ENCODE measurements around the gene STUM. TPM values are rescaled to one million over a fixed set of nuclear protein-coding genes. Genes with fewer than 3 reads are reported as not detected.

Gene STUM
- total and polyA plus RNA-seq, 2 experiments from 2014 or later: 0.07 TPM; not detected in 1

DNA sequence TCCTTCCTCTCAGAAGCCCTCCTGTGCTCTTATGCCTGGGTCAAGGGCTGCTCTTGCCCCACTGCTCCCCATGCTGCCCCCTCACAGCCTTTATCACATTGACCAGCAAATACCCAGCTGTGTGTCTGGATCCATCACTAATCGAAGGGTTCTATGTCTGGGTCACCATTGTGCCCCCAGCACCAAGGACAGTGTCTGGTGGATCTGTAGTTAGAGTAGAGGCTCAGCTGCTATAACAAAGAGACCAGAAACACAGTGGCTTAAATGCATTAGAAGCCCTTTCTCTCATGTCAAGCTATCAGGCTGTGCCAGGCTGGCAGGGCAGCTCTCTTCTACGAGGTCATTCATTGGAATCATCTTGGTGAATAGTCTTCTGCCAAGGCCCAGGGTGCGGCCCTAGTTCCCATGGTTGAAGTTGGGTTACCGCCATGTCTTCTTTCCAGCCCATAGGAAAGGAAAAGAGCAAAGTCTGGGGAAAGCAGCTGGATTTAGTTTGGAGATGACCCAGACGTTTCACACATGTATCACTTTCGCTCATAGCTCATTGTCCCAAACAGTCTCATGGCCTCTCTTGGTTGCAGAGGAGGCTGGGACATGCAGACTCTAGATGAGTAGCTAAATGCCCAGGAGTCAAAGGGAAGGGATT is 32.2 kb downstream of the STUM start:
- H2AFZ ChIP-seq: no peak overlapping the region
- TF ChIP-seq EZH2 (IDR thresholded peaks at IDR 0.05; ENCODE audit: borderline replicate concordance) (no peak), EZH2phosphoT487 (IDR thresholded peaks at IDR 0.05; ENCODE audit: low read depth, severe bottlenecking, unreplicated experiment) (no peak)
- TF ChIP-seq, protein P1, sequence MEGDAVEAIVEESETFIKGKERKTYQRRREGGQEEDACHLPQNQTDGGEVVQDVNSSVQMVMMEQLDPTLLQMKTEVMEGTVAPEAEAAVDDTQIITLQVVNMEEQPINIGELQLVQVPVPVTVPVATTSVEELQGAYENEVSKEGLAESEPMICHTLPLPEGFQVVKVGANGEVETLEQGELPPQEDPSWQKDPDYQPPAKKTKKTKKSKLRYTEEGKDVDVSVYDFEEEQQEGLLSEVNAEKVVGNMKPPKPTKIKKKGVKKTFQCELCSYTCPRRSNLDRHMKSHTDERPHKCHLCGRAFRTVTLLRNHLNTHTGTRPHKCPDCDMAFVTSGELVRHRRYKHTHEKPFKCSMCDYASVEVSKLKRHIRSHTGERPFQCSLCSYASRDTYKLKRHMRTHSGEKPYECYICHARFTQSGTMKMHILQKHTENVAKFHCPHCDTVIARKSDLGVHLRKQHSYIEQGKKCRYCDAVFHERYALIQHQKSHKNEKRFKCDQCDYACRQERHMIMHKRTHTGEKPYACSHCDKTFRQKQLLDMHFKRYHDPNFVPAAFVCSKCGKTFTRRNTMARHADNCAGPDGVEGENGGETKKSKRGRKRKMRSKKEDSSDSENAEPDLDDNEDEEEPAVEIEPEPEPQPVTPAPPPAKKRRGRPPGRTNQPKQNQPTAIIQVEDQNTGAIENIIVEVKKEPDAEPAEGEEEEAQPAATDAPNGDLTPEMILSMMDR (IDR thresholded peaks at IDR 0.05; ENCODE audit: poor library complexity): no peak
- H3K9me2 ChIP-seq (replicated peaks; ENCODE audit: insufficient read depth): no peaks in the 10 kb centered on the region
- no peak overlapping the region for H3K4me2 ChIP-seq
- H3K27ac ChIP-seq: no peak overlapping the region
- H3K79me2 ChIP-seq: no peaks in the 10 kb centered on the region
- WGBS (ENCODE audit: low lambda C conversion rate, missing lambda C conversion rate): 78% methylated on average over 6 of the region's 6 CpGs
- no peaks in the 10 kb centered on the region for H3K36me3 ChIP-seq (replicated peaks; ENCODE audit: insufficient read depth, low read depth)
- no peaks in the 10 kb centered on the region for H3K9me3 ChIP-seq (ENCODE audit: low read depth)
- no peak for DNase-seq (ENCODE audit: low spot score)
- no peak overlapping the region for H3K4me3 ChIP-seq
- no peaks in the 10 kb centered on the region for H4K20me1 ChIP-seq (ENCODE audit: insufficient read depth, poor library complexity, severe bottlenecking)
- H3K4me1 ChIP-seq (ENCODE audit: insufficient read depth): no peaks in the 10 kb centered on the region
- no peaks in the 10 kb centered on the region for H3K27me3 ChIP-seq

DNA sequence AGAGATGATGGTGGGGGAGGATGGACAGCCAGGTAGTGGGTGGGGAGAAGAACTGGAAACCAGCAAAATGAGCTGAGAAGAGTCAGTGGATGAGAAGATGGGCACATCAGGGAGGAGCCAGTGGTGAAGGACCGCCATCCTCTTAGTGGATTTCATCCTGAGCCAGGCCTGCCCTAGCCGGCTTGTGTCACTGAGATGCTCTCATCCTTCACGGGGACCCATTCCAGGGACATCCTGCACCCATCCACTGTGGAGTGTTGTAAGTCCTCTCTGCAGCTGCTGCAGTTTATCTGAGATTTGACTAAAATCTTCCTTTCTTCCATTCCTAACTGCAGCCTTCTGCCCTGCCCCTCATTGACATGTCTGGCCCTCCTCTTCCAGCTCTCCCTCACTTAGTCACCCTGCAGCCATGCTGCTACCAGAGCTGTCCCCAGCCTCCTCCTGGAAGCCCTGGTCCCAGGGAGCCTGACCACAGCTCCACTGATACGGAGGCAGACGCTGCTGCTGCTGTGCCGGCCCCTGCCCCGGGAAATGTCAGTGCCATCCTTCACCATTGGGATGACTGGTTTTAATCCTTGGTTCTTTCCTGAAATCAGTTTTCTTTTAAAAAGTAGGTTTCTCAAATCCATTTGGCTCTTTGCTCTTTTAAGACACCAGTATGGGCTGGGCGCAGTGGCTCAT is 33.2 kb downstream of the STUM start:
- Histone ChIP-seq H3K27ac (no peak overlapping the region), H3K9me3 (ENCODE audit: low read depth) (no peaks in the 10 kb centered on the region), H3K36me3 (replicated peaks; ENCODE audit: insufficient read depth, low read depth) (no peaks in the 10 kb centered on the region), H3K9me2 (replicated peaks; ENCODE audit: insufficient read depth) (no peaks in the 10 kb centered on the region), H2AFZ (no peak overlapping the region), H3K4me2 (no peak overlapping the region), H3K79me2 (no peaks in the 10 kb centered on the region), H4K20me1 (ENCODE audit: insufficient read depth, poor library complexity, severe bottlenecking) (no peaks in the 10 kb centered on the region), H3K27me3 (no peaks in the 10 kb centered on the region), H3K4me3 (no peak overlapping the region), H3K4me1 (ENCODE audit: insufficient read depth) (no peaks in the 10 kb centered on the region)
- no peak for DNase-seq (ENCODE audit: low spot score)
- TF ChIP-seq, protein P1 (IDR thresholded peaks at IDR 0.05; ENCODE audit: poor library complexity): no peak
- TF ChIP-seq EZH2phosphoT487 (IDR thresholded peaks at IDR 0.05; ENCODE audit: low read depth, severe bottlenecking, unreplicated experiment) (no peak), EZH2 (IDR thresholded peaks at IDR 0.05; ENCODE audit: borderline replicate concordance) (no peak)
- WGBS (ENCODE audit: low lambda C conversion rate, missing lambda C conversion rate): 93% methylated on average over 8 of the region's 8 CpGs

DNA sequence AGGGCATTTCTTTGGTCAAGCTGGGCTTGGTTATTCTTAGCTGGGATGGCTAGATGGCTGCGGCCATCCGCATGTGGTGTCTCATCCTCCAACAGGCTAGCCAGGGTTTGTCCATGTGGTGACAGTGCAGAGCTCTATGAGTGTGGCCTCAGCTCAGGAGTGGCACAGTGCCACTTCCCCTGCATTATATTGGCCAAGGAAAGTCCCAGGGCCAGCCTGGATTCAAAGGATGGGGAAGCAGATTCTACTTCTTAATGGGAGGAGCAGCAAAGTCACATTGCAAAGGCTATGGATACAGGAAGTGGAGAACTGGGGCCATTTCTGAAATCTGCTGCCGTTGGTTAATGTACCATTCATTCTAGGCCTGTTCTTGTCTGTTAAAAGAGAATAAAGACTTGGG is 34.4 kb downstream of the STUM start:
- Histone ChIP-seq H3K4me3 (no peak overlapping the region), H4K20me1 (ENCODE audit: insufficient read depth, poor library complexity, severe bottlenecking) (no peaks in the 10 kb centered on the region), H2AFZ (no peak overlapping the region), H3K79me2 (no peaks in the 10 kb centered on the region), H3K9me3 (ENCODE audit: low read depth) (no peaks in the 10 kb centered on the region), H3K27me3 (no peaks in the 10 kb centered on the region), H3K9me2 (replicated peaks; ENCODE audit: insufficient read depth) (no peaks in the 10 kb centered on the region), H3K4me1 (ENCODE audit: insufficient read depth) (no peaks in the 10 kb centered on the region), H3K36me3 (replicated peaks; ENCODE audit: insufficient read depth, low read depth) (no peaks in the 10 kb centered on the region), H3K27ac (no peak overlapping the region), H3K4me2 (no peak overlapping the region)
- no peak for DNase-seq (ENCODE audit: low spot score)
- WGBS (ENCODE audit: low lambda C conversion rate, missing lambda C conversion rate): 95% methylated on average over 3 of the region's 3 CpGs
- no peak for TF ChIP-seq EZH2 (IDR thresholded peaks at IDR 0.05; ENCODE audit: borderline replicate concordance)
- no peak for TF ChIP-seq EZH2phosphoT487 (IDR thresholded peaks at IDR 0.05; ENCODE audit: low read depth, severe bottlenecking, unreplicated experiment)
- TF ChIP-seq, protein P1 (IDR thresholded peaks at IDR 0.05; ENCODE audit: poor library complexity): no peak
